WTC11 (cell line): ENCODE results near the gene INO80.

Experiments
- ATF1 ChIP-seq: sonication (generic); formaldehyde crosslinking; IDR thresholded peaks from 2 replicates; pipeline ENCODE4 v1.8.1; 2023; ENCODE audit warnings: mild to moderate bottlenecking, moderate library complexity, missing genetic modification reagents
- CTCF ChIP-seq: fragments of 200-600 bp; IDR thresholded peaks from 2 replicates; pipeline ENCODE4 v1.8.0; 2022; ENCODE audit warnings: antibody characterized with exemption
- ETV6 ChIP-seq: sonication (generic); formaldehyde crosslinking; IDR thresholded peaks from 2 replicates; pipeline ENCODE4 v1.8.1; 2022; ENCODE audit warnings: mild to moderate bottlenecking, missing genetic modification reagents
- HMGXB4 ChIP-seq: sonication (generic); formaldehyde crosslinking; IDR thresholded peaks from 2 replicates; pipeline ENCODE4 v1.8.1; 2023; ENCODE audit warnings: mild to moderate bottlenecking, moderate library complexity, missing genetic modification reagents
- JUN ChIP-seq: sonication (generic); formaldehyde crosslinking; IDR thresholded peaks from 2 replicates; pipeline ENCODE4 v1.8.0; 2023; ENCODE audit warnings: mild to moderate bottlenecking, missing genetic modification reagents
- MAX ChIP-seq: sonication (generic); formaldehyde crosslinking; IDR thresholded peaks from 2 replicates; pipeline ENCODE4 v1.8.0; 2022; ENCODE audit warnings: mild to moderate bottlenecking, missing genetic modification reagents
- NR2C2 ChIP-seq: sonication (generic); formaldehyde crosslinking; IDR thresholded peaks from 2 replicates; pipeline ENCODE4 v1.8.0; 2022; ENCODE audit warnings: mild to moderate bottlenecking, missing genetic modification reagents
- PREB ChIP-seq: sonication (generic); formaldehyde crosslinking; IDR thresholded peaks from 2 replicates; pipeline ENCODE4 v1.8.1; 2022; ENCODE audit warnings: mild to moderate bottlenecking, missing genetic modification reagents, moderate library complexity, borderline replicate concordance
- TEAD4 ChIP-seq: sonication (generic); formaldehyde crosslinking; IDR thresholded peaks from 2 replicates; pipeline ENCODE4 v1.8.0; 2022; ENCODE audit warnings: mild to moderate bottlenecking, missing genetic modification reagents
- ZNF138 ChIP-seq: sonication (generic); formaldehyde crosslinking; conservative IDR thresholded peaks from 2 replicates; pipeline ENCODE4 v1.8.1; 2022; ENCODE audit warnings: mild to moderate bottlenecking, moderate library complexity, missing genetic modification reagents
- ZNF232 ChIP-seq: sonication (generic); formaldehyde crosslinking; IDR thresholded peaks from 2 replicates; pipeline ENCODE4 v1.8.0; 2022; ENCODE audit warnings: mild to moderate bottlenecking, missing genetic modification reagents
- TF ChIP-seq, protein P1 (sequence below): sonication (generic); formaldehyde crosslinking; IDR thresholded peaks from 2 replicates; pipeline ENCODE4 v1.8.0; 2023; ENCODE audit warnings: mild to moderate bottlenecking, missing genetic modification reagents
- TF ChIP-seq, protein P2 (sequence below): sonication (generic); formaldehyde crosslinking; IDR thresholded peaks from 2 replicates; pipeline ENCODE4 v1.8.1; 2023; ENCODE audit warnings: mild to moderate bottlenecking, missing genetic modification reagents, moderate library complexity
- TF ChIP-seq, protein P3 (sequence below): sonication (generic); formaldehyde crosslinking; IDR thresholded peaks from 2 replicates; pipeline ENCODE4 v1.8.1; 2023; ENCODE audit warnings: mild to moderate bottlenecking, missing genetic modification reagents

GRCh38 chr15:41121951-41122350 lies 5.9 kb upstream of the INO80 start:
- no peak for TF ChIP-seq CTCF
- TF ChIP-seq NR2C2 (CRISPR knock-in tag) = no peak
- no peak for TF ChIP-seq JUN (CRISPR knock-in tag)
- TF ChIP-seq ETV6 = no peak
- TF ChIP-seq, protein P1, sequence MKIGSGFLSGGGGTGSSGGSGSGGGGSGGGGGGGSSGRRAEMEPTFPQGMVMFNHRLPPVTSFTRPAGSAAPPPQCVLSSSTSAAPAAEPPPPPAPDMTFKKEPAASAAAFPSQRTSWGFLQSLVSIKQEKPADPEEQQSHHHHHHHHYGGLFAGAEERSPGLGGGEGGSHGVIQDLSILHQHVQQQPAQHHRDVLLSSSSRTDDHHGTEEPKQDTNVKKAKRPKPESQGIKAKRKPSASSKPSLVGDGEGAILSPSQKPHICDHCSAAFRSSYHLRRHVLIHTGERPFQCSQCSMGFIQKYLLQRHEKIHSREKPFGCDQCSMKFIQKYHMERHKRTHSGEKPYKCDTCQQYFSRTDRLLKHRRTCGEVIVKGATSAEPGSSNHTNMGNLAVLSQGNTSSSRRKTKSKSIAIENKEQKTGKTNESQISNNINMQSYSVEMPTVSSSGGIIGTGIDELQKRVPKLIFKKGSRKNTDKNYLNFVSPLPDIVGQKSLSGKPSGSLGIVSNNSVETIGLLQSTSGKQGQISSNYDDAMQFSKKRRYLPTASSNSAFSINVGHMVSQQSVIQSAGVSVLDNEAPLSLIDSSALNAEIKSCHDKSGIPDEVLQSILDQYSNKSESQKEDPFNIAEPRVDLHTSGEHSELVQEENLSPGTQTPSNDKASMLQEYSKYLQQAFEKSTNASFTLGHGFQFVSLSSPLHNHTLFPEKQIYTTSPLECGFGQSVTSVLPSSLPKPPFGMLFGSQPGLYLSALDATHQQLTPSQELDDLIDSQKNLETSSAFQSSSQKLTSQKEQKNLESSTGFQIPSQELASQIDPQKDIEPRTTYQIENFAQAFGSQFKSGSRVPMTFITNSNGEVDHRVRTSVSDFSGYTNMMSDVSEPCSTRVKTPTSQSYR (CRISPR knock-in tag) = no peak
- no peak for TF ChIP-seq TEAD4
- TF ChIP-seq, protein P2, sequence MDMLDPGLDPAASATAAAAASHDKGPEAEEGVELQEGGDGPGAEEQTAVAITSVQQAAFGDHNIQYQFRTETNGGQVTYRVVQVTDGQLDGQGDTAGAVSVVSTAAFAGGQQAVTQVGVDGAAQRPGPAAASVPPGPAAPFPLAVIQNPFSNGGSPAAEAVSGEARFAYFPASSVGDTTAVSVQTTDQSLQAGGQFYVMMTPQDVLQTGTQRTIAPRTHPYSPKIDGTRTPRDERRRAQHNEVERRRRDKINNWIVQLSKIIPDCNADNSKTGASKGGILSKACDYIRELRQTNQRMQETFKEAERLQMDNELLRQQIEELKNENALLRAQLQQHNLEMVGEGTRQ = no peak
- TF ChIP-seq HMGXB4 (CRISPR knock-in tag) = no peak
- no peak for TF ChIP-seq ATF1 (CRISPR knock-in tag)
- no peak for TF ChIP-seq MAX (CRISPR knock-in tag)
- TF ChIP-seq PREB (CRISPR knock-in tag) = no peak
- no peak for TF ChIP-seq ZNF138 (CRISPR knock-in tag)
- no peak for TF ChIP-seq ZNF232 (CRISPR knock-in tag)
- TF ChIP-seq, protein P3, sequence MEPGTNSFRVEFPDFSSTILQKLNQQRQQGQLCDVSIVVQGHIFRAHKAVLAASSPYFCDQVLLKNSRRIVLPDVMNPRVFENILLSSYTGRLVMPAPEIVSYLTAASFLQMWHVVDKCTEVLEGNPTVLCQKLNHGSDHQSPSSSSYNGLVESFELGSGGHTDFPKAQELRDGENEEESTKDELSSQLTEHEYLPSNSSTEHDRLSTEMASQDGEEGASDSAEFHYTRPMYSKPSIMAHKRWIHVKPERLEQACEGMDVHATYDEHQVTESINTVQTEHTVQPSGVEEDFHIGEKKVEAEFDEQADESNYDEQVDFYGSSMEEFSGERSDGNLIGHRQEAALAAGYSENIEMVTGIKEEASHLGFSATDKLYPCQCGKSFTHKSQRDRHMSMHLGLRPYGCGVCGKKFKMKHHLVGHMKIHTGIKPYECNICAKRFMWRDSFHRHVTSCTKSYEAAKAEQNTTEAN (CRISPR knock-in tag) = no peak
